ENCODE results near the gene NCOA7.

NCOA7 gene

GRCh38 chr6:125823180-125823579 lies 32.4 kb downstream of the NCOA7 start:
- TF ChIP-seq POU6F1 (CRISPR knock-in tag; IDR thresholded peaks at IDR 0.05; ENCODE audit: borderline replicate concordance, low read depth) (no peak), ZNF8 (CRISPR knock-in tag; IDR thresholded peaks at IDR 0.05) (no peak), SNAI2 (CRISPR knock-in tag; IDR thresholded peaks at IDR 0.05) (no peak), ISL1 (CRISPR knock-in tag; IDR thresholded peaks at IDR 0.05) (no peak), ZC3H10 (CRISPR knock-in tag; IDR thresholded peaks at IDR 0.05) (no peak), ZFP3 (CRISPR knock-in tag; IDR thresholded peaks at IDR 0.05) (no peak), PPARA (CRISPR knock-in tag; IDR thresholded peaks at IDR 0.05; ENCODE audit: borderline replicate concordance) (no peak), OSR1 (CRISPR knock-in tag; IDR thresholded peaks at IDR 0.05) (no peak), BACH2 (CRISPR knock-in tag; IDR thresholded peaks at IDR 0.05; ENCODE audit: borderline replicate concordance) (no peak), TCF4 (CRISPR knock-in tag; IDR thresholded peaks at IDR 0.05; ENCODE audit: borderline replicate concordance) (no peak), ZNF565 (CRISPR knock-in tag; conservative IDR thresholded peaks at IDR 0.05; ENCODE audit: low read depth) (no peak), CSDC2 (CRISPR knock-in tag; IDR thresholded peaks at IDR 0.05) (no peak), RARB (CRISPR knock-in tag; IDR thresholded peaks at IDR 0.05) (no peak), TOX (CRISPR knock-in tag; IDR thresholded peaks at IDR 0.05; ENCODE audit: borderline replicate concordance) (no peak), ESRRG (CRISPR knock-in tag; IDR thresholded peaks at IDR 0.05) (no peak)
- TF ChIP-seq, protein P1, sequence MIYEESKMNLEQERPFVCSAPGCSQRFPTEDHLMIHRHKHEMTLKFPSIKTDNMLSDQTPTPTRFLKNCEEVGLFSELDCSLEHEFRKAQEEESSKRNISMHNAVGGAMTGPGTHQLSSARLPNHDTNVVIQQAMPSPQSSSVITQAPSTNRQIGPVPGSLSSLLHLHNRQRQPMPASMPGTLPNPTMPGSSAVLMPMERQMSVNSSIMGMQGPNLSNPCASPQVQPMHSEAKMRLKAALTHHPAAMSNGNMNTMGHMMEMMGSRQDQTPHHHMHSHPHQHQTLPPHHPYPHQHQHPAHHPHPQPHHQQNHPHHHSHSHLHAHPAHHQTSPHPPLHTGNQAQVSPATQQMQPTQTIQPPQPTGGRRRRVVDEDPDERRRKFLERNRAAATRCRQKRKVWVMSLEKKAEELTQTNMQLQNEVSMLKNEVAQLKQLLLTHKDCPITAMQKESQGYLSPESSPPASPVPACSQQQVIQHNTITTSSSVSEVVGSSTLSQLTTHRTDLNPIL (CRISPR knock-in tag; IDR thresholded peaks at IDR 0.05; ENCODE audit: low read depth) = no peak
- ATAC-seq = no peak

- TF ChIP-seq BACH2 (CRISPR knock-in tag; IDR thresholded peaks at IDR 0.05; ENCODE audit: borderline replicate concordance) (peak; percentile 37; the same call in 1 of the 2 replicates), ISL1 (CRISPR knock-in tag; IDR thresholded peaks at IDR 0.05) (peak; percentile 96), ZFP3 (CRISPR knock-in tag; IDR thresholded peaks at IDR 0.05) (no peak), RARB (CRISPR knock-in tag; IDR thresholded peaks at IDR 0.05) (no peak; the same call in 1 of the 2 replicates), OSR1 (CRISPR knock-in tag; IDR thresholded peaks at IDR 0.05) (no peak), PATZ1 (CRISPR knock-in tag; IDR thresholded peaks at IDR 0.05; ENCODE audit: borderline replicate concordance) (peak; percentile 65; the same call in 1 of the 2 replicates), CSDC2 (CRISPR knock-in tag; IDR thresholded peaks at IDR 0.05) (no peak), ZNF8 (CRISPR knock-in tag; IDR thresholded peaks at IDR 0.05) (peak; percentile 53; the same call in 1 of the 2 replicates), ZFP30 (CRISPR knock-in tag; IDR thresholded peaks at IDR 0.05) (peak; percentile 16; the same call in 1 of the 2 replicates), TCF4 (CRISPR knock-in tag; IDR thresholded peaks at IDR 0.05; ENCODE audit: borderline replicate concordance) (peak; percentile 98), POU6F1 (CRISPR knock-in tag; IDR thresholded peaks at IDR 0.05; ENCODE audit: borderline replicate concordance, low read depth) (peak; percentile 42; the same call in 1 of the 2 replicates), TOX (CRISPR knock-in tag; IDR thresholded peaks at IDR 0.05; ENCODE audit: borderline replicate concordance) (no peak), CSRNP3 (CRISPR knock-in tag; IDR thresholded peaks at IDR 0.05) (peak; percentile 87), ZNF565 (CRISPR knock-in tag; conservative IDR thresholded peaks at IDR 0.05; ENCODE audit: low read depth) (0 out of 2 replicates have a peak, but pooled peaks have one; percentile 57), ARNTL (CRISPR knock-in tag; IDR thresholded peaks at IDR 0.05; ENCODE audit: borderline replicate concordance, low read depth) (0 out of 2 replicates have a peak, but pooled peaks have one; percentile 22), SNAI2 (CRISPR knock-in tag; IDR thresholded peaks at IDR 0.05) (peak; percentile 92), ESRRG (CRISPR knock-in tag; IDR thresholded peaks at IDR 0.05) (peak; percentile 77; the same call in 1 of the 2 replicates), ZC3H10 (CRISPR knock-in tag; IDR thresholded peaks at IDR 0.05) (peak; percentile 85; the same call in 1 of the 2 replicates)
- TF ChIP-seq, protein P2, sequence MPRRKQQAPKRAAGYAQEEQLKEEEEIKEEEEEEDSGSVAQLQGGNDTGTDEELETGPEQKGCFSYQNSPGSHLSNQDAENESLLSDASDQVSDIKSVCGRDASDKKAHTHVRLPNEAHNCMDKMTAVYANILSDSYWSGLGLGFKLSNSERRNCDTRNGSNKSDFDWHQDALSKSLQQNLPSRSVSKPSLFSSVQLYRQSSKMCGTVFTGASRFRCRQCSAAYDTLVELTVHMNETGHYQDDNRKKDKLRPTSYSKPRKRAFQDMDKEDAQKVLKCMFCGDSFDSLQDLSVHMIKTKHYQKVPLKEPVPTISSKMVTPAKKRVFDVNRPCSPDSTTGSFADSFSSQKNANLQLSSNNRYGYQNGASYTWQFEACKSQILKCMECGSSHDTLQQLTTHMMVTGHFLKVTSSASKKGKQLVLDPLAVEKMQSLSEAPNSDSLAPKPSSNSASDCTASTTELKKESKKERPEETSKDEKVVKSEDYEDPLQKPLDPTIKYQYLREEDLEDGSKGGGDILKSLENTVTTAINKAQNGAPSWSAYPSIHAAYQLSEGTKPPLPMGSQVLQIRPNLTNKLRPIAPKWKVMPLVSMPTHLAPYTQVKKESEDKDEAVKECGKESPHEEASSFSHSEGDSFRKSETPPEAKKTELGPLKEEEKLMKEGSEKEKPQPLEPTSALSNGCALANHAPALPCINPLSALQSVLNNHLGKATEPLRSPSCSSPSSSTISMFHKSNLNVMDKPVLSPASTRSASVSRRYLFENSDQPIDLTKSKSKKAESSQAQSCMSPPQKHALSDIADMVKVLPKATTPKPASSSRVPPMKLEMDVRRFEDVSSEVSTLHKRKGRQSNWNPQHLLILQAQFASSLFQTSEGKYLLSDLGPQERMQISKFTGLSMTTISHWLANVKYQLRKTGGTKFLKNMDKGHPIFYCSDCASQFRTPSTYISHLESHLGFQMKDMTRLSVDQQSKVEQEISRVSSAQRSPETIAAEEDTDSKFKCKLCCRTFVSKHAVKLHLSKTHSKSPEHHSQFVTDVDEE (CRISPR knock-in tag; IDR thresholded peaks at IDR 0.05) = peak; percentile 92; the same call in 1 of the 2 replicates
- TF ChIP-seq, protein P1 (CRISPR knock-in tag; IDR thresholded peaks at IDR 0.05; ENCODE audit: low read depth) = peak; percentile 94
- ATAC-seq = peak; percentile 73
Observed at GRCh38 chr6:125824946-125825771, 34.4 kb downstream of the NCOA7 start.
